GM12878 (cell line): ENCODE results near the gene DGKE. TPM values are rescaled to one million over a fixed set of nuclear protein-coding genes. Genes with fewer than 3 reads are reported as not detected.

Experiments used
- BACH1 ChIP-seq: fragments of 450-650 bp; IDR thresholded peaks from 2 replicates; pipeline ENCODE4 v1.6.1; 2017; ENCODE audit warnings: mild to moderate bottlenecking, borderline replicate concordance
- BHLHE40 ChIP-seq, 2 experiments: fragments of 450-650 bp in 1 of 2; IDR thresholded peaks; 2 replicates each; pipeline ENCODE4 v1.6.1; 2011 to 2017; ENCODE audit warnings: low read depth in 2 of 2, borderline replicate concordance in 1 of 2, improper control_type of control experiment in 1 of 2, low read length in 1 of 2, mild to moderate bottlenecking in 1 of 2
- BMI1 ChIP-seq: fragments of 450-650 bp; IDR thresholded peaks from 2 replicates; pipeline ENCODE4 v1.6.1; 2016; ENCODE audit warnings: mild to moderate bottlenecking, moderate library complexity, borderline replicate concordance
- DPF2 ChIP-seq: fragments of 450-650 bp; IDR thresholded peaks from 2 replicates; pipeline ENCODE4 v1.6.1; 2017; ENCODE audit warnings: mild to moderate bottlenecking
- MYC ChIP-seq: IDR thresholded peaks from 2 replicates; pipeline ENCODE4 v1.6.1; 2011; ENCODE audit warnings: mild to moderate bottlenecking, low read length, moderate library complexity, inconsistent platforms; ENCODE audit not compliant: insufficient read depth, insufficient replicate concordance, insufficient read length, severe bottlenecking
- NKRF ChIP-seq: fragments of 450-650 bp; conservative IDR thresholded peaks from 2 replicates; pipeline ENCODE4 v1.6.1; 2017; ENCODE audit warnings: mild to moderate bottlenecking, moderate library complexity
- POLR2A ChIP-seq: IDR thresholded peaks from 2 replicates; pipeline ENCODE4 v1.6.1; 2011; ENCODE audit warnings: low read depth, mild to moderate bottlenecking, low read length
- POLR2AphosphoS2 ChIP-seq: IDR thresholded peaks from 2 replicates; pipeline ENCODE4 v1.6.1; 2011; ENCODE audit warnings: low read depth, mild to moderate bottlenecking, low read length, improper control_type of control experiment, moderate library complexity
- POLR2AphosphoS5 ChIP-seq: IDR thresholded peaks from 2 replicates; pipeline ENCODE4 v1.6.1; 2011; ENCODE audit warnings: mild to moderate bottlenecking, low read length, inconsistent platforms
- SRF ChIP-seq, 2 experiments: IDR thresholded peaks; 2 replicates each; pipeline ENCODE4 v1.6.1; 2011; ENCODE audit warnings: low read depth in 2 of 2, low read length in 2 of 2, mild to moderate bottlenecking in 1 of 2, moderate library complexity in 1 of 2
- STAT3 ChIP-seq: IDR thresholded peaks from 2 replicates; pipeline ENCODE4 v1.6.1; 2011; ENCODE audit warnings: low read depth, low read length, improper control_type of control experiment
- USF2 ChIP-seq: IDR thresholded peaks from 2 replicates; pipeline ENCODE4 v1.6.1; 2011; ENCODE audit warnings: low read depth, low read length, improper control_type of control experiment, borderline replicate concordance
- ZNF207 ChIP-seq: fragments of 450-650 bp; IDR thresholded peaks from 2 replicates; pipeline ENCODE4 v1.6.1; 2014; ENCODE audit warnings: antibody characterized with exemption, mild to moderate bottlenecking, borderline replicate concordance
- ZNF622 ChIP-seq: fragments of 450-650 bp; IDR thresholded peaks from 2 replicates; pipeline ENCODE4 v1.6.1; 2017; ENCODE audit warnings: mild to moderate bottlenecking, inconsistent platforms
- ZSCAN29 ChIP-seq: fragments of 450-650 bp; IDR thresholded peaks from 2 replicates; pipeline ENCODE4 v1.6.1; 2017; ENCODE audit warnings: mild to moderate bottlenecking, moderate library complexity
- ZZZ3 ChIP-seq: IDR thresholded peaks from 2 replicates; pipeline ENCODE4 v1.6.1; 2011; ENCODE audit warnings: low read depth; ENCODE audit not compliant: control insufficient read depth, insufficient read length
- polyA plus RNA-seq, 11 experiments: library from polyadenylated mRNA; depleted of rRNA in 4 of 11; unstranded in 6 of 11; stranded (reverse) in 5 of 11; fragments of >200 nt; fragmentation: Nextera tagmentation in 4 of 11; fragmentation: Illumina TruSeq in 1 of 11; extraction: Ambion mirVana in 4 of 11; extraction: Trizol in 1 of 11; gene quantifications; 1 replicate in 1 of 11; 2 replicates in 10 of 11; pipeline versions ENCODE4 v1.2.1 to v1.2.3, GENCODE V29; 2011 to 2016; ENCODE audit warnings: inconsistent platforms in 2 of 11, missing spikeins in 2 of 11, low read depth in 1 of 11
- total RNA-seq, 4 experiments: library from RNA; depleted of rRNA in 3 of 4; stranded (reverse); fragments of >200 nt in 3 of 4; fragmentation: Illumina TruSeq in 1 of 4; extraction: Trizol in 1 of 4; gene quantifications; 2 replicates each; pipeline versions ENCODE4 v1.2.1 to v1.2.3, GENCODE V29; 2013 to 2021
- TF ChIP-seq, protein P1 (sequence below): fragments of 450-650 bp; IDR thresholded peaks from 2 replicates; pipeline ENCODE4 v1.6.1; 2017; ENCODE audit warnings: antibody characterized with exemption, mild to moderate bottlenecking, moderate library complexity
- TF ChIP-seq, protein P2 (sequence below): fragments of 450-650 bp; IDR thresholded peaks from 2 replicates; pipeline ENCODE4 v1.6.1; 2017; ENCODE audit warnings: mild to moderate bottlenecking, moderate library complexity
- TF ChIP-seq, protein P3 (sequence below): fragments of 450-650 bp; IDR thresholded peaks from 2 replicates; pipeline ENCODE4 v1.6.1; 2016; ENCODE audit warnings: mild to moderate bottlenecking

The DGKE gene
- total and polyA plus RNA-seq, 10 of the 15 experiments (the other 5 are each of a cell fraction or from before 2014, with no cell fraction given): 2.8 to 18.0 (median 11.6) TPM

- TF ChIP-seq MYC (peak; percentile 22), STAT3 (no peak), POLR2AphosphoS5 (0 out of 2 replicates have a peak, but pooled peaks have one; percentile 12), POLR2AphosphoS2 (no peak), ZNF622 (no peak), ZNF207 (peak; percentile 67; the same call in 1 of the 2 replicates), BACH1 (peak; percentile 93), USF2 (no peak), POLR2A (peak; percentile 78), NKRF (peak; percentile 80), ZZZ3 (no peak), BMI1 (no peak), SRF (IDR thresholded peaks at IDR 0.05; ENCODE audit: low read depth in 2 of 2, low read length in 2 of 2) (0 out of 4 replicates have a peak, but pooled peaks of 1 of the 2 experiments have one; percentile 5), BHLHE40 (IDR thresholded peaks at IDR 0.05; ENCODE audit: borderline replicate concordance in 1 of 2, low read depth in 2 of 2, low read length in 1 of 2) (peak; percentile 38 to 79; a peak in 2 of 4 replicates), ZSCAN29 (no peak), DPF2 (peak; percentile 39)
- TF ChIP-seq, protein P1, sequence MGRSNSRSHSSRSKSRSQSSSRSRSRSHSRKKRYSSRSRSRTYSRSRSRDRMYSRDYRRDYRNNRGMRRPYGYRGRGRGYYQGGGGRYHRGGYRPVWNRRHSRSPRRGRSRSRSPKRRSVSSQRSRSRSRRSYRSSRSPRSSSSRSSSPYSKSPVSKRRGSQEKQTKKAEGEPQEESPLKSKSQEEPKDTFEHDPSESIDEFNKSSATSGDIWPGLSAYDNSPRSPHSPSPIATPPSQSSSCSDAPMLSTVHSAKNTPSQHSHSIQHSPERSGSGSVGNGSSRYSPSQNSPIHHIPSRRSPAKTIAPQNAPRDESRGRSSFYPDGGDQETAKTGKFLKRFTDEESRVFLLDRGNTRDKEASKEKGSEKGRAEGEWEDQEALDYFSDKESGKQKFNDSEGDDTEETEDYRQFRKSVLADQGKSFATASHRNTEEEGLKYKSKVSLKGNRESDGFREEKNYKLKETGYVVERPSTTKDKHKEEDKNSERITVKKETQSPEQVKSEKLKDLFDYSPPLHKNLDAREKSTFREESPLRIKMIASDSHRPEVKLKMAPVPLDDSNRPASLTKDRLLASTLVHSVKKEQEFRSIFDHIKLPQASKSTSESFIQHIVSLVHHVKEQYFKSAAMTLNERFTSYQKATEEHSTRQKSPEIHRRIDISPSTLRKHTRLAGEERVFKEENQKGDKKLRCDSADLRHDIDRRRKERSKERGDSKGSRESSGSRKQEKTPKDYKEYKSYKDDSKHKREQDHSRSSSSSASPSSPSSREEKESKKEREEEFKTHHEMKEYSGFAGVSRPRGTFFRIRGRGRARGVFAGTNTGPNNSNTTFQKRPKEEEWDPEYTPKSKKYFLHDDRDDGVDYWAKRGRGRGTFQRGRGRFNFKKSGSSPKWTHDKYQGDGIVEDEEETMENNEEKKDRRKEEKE: 0 out of 2 replicates have a peak, but pooled peaks have one; percentile 29
- TF ChIP-seq, protein P2, sequence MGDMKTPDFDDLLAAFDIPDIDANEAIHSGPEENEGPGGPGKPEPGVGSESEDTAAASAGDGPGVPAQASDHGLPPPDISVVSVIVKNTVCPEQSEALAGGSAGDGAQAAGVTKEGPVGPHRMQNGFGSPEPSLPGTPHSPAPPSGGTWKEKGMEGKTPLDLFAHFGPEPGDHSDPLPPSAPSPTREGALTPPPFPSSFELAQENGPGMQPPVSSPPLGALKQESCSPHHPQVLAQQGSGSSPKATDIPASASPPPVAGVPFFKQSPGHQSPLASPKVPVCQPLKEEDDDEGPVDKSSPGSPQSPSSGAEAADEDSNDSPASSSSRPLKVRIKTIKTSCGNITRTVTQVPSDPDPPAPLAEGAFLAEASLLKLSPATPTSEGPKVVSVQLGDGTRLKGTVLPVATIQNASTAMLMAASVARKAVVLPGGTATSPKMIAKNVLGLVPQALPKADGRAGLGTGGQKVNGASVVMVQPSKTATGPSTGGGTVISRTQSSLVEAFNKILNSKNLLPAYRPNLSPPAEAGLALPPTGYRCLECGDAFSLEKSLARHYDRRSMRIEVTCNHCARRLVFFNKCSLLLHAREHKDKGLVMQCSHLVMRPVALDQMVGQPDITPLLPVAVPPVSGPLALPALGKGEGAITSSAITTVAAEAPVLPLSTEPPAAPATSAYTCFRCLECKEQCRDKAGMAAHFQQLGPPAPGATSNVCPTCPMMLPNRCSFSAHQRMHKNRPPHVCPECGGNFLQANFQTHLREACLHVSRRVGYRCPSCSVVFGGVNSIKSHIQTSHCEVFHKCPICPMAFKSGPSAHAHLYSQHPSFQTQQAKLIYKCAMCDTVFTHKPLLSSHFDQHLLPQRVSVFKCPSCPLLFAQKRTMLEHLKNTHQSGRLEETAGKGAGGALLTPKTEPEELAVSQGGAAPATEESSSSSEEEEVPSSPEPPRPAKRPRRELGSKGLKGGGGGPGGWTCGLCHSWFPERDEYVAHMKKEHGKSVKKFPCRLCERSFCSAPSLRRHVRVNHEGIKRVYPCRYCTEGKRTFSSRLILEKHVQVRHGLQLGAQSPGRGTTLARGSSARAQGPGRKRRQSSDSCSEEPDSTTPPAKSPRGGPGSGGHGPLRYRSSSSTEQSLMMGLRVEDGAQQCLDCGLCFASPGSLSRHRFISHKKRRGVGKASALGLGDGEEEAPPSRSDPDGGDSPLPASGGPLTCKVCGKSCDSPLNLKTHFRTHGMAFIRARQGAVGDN: peak; percentile 80
- TF ChIP-seq, protein P3, sequence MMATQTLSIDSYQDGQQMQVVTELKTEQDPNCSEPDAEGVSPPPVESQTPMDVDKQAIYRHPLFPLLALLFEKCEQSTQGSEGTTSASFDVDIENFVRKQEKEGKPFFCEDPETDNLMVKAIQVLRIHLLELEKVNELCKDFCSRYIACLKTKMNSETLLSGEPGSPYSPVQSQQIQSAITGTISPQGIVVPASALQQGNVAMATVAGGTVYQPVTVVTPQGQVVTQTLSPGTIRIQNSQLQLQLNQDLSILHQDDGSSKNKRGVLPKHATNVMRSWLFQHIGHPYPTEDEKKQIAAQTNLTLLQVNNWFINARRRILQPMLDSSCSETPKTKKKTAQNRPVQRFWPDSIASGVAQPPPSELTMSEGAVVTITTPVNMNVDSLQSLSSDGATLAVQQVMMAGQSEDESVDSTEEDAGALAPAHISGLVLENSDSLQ: peak; percentile 76
Observed at GRCh38 chr17:56833809-56834379, at the start of gene DGKE, which contains the start of gene C17orf67 (continued).
